ENCODE data around the gene NGB.

The NGB gene

DNA sequence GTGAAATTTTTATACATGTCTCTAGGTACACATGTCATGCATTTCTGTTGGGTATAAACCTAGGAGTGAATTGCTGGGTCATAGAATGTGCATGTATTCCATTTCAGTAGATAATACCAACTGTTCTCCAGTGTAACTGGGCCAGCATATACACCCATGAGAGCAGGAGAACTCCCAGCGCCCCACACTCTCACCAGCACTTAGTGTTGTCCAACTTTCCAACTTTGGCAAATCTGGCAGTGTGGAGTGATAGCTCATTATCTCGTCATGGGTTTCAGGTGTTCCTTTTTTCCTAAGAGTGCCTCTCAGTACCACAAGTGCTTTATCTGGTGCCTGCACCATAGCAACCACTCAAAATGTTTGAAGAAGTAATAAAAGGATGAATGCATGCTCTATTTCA lies 40.1 kb downstream of the NGB start:
- no peak for DNase-seq (ENCODE audit: low spot score)

DNA sequence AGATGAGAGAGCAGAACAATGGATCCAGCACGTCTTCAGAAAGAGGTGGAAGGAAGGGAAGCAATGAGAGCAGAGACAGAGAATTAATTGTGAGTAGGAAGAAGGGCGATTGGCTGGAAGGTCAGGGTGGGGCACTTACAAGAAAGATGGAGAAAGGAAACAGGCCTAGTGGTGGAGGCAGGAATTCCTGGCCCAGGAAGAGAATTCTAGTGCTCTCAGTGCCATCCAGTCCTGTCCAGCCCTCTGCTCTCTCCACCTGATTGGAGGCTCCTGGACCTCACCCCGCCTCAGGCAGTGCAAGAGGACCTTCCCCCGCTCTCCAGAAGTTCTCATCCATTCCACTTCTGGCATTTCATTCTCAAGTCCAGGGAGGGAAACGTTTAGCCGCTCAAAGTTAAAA lies 43.0 kb downstream of the NGB start:
- no peak for DNase-seq (ENCODE audit: low spot score)

DNA sequence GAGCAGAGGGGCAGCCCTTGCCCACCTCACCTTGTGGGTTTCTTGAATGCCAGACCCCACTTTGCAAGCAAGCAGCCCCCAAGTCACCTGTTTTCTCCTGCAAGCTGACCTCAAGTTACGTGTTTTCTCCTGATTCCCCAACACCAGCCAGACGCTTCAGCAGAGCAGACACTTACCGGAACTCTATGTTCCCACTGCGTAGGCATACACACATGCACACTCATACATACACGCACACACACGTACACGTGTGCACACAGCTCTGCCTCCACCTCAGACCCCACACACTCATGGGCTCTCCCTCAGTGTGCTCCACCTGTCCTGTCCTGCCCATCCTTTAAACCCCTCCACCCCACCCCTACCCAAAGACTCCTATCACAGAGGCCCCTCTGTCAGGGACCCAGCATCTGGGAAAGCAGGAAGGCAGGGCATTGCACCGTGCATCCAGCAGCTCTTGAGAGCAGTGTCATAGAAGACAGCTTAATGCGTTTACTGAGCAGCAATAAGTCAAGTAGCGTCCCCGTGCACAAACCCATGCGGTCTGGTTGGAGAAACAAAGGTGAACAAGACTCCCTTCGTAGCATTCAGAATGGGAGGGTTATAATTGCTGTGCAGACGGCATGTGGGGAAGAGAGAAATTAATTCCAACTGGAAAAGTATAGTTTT lies 45.0 kb downstream of the NGB start:
- no peak for DNase-seq (ENCODE audit: low spot score)

DNA sequence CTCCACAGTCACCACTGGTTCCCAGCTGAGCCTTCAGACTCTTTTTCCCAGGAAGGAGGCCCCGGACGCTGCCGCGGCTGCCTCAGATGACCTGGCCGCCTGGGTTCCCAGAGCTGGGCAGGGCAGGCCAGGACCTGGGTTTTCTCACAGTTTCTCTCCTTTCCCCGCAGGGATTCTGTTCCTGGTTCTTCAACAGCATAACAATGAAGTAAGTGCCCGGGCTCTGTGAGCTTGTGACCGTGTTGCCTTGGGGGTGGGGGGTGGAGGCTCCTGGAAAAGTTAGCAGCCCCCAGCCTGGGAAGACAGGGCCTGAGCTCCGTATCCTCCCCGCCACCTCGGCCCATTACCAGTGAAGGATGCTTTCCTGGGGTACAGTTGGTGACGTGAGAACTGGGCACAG lies 45.8 kb downstream of the NGB start:
- DNase-seq (ENCODE audit: low spot score) = no peak

DNA sequence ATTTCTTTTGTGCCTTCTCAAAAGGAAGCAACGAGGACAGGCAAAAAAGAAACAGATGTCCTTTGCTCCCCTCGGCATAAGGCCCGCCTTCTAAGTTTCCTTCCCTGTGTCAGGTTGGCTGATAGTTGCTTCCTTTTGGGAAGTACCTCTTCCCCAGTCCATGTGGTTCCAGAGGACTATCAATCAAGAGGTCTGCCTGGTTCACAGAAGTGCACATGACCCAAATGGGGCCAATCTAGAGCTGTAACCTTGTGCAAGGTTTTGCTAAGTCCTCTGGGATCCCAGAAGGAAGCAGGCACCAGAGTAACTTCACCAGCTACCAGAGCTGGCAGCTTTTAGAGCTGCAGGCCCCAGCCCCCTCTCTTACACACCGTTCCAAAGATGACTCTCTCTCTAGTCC lies 46.8 kb downstream of the NGB start:
- DNase-seq (ENCODE audit: low spot score) = no peak

DNA sequence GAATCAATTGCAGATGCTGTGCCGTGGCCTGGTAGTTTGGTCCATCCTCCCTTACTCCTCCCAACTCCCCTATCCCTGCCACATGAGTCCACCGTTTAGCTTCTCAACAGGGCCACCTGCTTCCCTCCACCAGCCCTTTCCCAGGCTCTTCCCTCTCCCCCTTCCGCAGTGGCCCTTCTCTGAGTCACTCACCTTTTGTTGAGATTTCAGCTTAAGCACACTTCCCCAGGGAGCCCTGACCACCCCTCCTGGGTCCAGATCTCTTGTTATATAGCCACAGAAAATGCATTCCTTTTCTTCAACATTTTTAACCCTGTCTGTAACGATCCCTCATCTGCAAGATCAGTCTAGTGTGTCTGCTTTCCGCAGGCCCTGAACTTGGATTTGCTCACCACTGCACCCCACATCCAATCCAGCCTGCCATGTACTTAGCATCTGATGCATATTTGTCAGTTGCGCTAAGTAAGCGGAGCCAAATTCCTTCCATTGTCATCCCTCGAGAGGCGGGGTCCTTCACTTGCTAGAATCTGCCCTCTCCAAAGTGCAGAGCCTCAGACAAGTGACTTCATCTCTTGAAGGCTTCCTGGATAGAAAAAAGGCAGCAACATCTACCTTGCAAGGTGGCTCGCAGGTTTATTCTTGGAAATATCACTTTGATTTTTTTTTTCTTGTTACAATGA lies 48.3 kb downstream of the NGB start:
- DNase-seq (ENCODE audit: low spot score) = no peak

DNA sequence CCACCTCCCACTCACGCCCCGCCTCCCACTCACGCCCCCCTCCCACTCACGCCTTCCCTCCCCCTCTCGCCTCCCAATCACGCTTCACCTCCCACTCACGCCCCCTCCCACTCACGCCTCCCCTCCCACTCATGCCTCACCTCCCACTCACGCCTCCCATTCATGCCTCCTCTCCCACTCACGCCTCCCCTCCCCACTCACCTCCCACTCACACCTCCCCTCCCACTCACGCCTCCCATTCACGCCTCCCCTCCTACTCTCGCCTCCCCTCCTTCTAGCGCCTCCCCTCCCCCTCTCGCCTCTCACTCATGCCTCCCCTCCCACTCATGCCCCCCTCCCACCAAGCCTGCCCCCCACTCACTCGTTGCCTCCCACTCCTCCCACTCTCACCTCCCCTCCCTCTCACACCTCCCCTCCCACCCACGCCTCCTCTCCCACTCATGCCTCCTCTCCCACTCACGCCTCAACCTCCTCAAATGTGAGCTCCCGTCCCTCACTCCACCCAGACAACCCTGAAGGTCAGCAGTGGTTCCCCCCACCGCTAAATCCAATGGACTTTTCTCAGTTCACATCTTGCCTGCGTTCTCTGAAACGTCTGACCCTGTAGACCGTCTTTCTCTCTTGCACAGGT lies 49.6 kb downstream of the NGB start:
- DNase-seq (ENCODE audit: low spot score) = no peak

DNA sequence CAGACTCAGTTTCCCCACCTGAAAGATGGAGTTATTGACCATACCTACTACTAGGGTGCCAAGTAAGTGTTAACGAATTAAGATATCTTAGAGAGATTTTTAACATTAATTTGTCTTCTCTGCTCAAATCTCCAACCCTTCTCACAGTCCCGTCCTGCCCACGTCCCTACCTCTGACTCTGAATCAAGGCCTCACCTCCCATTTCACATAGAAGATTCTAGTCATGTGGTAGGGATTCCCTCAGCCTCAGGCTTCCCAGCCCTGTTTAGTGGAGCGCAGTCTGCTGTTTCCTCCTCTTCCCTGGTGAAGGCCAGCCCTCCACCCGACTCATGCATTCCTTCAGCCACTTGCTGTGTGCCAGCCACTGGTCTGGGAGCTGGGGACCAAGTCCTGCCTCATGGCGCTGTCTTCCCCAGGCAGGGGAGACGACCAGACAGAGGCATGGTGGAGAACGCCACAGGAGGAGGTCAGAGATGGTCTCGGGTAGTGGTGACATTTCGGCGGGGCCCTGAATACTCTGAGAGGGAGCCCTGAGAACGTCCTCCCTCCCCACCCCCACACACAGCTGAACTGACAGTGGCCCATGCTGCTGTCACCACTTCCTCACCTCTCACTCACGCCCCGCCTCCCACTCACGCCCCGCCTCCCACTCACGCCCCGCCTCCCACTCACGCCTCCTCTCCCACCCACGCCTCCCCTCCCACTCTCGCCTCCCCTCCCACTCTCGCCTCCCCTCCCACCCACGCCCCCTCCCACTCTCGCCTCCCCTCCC lies 50.6 kb downstream of the NGB start:
- DNase-seq (ENCODE audit: low spot score) = no peak

DNA sequence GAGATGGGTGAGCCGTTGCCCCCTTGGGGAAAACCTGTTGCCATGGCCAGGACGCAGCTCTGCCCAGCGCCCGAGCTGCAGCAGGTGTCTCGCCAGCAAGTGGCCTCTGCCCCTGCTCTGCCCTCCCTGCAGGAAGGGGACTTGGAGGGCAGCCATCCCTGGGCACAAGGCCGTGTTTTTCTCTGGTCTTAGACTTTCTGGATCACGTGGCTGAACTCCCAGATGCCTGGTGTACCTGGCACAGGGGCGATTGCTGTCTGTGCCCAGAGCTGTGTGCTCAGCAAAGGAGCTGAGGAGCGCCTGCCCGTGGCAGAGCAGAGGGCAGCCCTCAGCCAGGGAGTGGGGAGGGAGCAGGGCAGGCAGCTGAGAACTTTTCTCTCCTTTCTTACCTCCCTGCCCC lies 51.4 kb downstream of the NGB start:
- DNase-seq (ENCODE audit: low spot score) = no peak

DNA sequence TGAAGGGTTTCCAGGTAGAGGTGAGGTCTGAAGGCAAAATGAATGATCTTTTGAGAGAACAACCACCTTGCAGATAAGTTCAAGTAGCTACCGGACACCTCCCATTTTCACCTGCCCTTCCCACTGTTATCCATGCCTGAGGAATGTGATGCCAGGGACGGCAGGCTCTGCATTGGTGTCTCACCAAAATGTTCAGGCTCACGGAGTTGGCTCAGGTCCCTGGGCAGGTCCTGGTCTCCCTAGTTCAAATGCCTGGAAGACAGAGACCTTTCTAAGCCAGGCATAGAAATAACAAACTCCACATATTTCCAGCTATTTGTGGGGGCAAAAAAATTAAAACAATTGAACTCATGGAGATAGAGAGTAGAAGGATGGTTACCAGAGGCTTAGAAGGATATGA lies 53.5 kb downstream of the NGB start:
- DNase-seq (ENCODE audit: low spot score) = no peak

Data from CD4-positive, alpha-beta T cell treated with Interleukin-2 at 100 ng/mL for 4 hours (primary cell).